Spleen (tissue), 7 donors: ENCODE data around the gene BAZ1B.

ENCODE experiments used
- CTCF ChIP-seq, 11 experiments: fragments of 200-600 bp in 7 of 11; fragments of 450-650 bp in 4 of 11; sonication (generic) in 4 of 11; IDR thresholded peaks in 8 of 11; conservative IDR thresholded peaks in 3 of 11; 1 replicate in 7 of 11; 2 replicates in 4 of 11; pipeline versions ENCODE4 v1.4.0 to v1.8.0; 2016 to 2021; ENCODE audit warnings: antibody characterized with exemption in 11 of 11, inconsistent platforms in 4 of 11, mild to moderate bottlenecking in 1 of 11
- POLR2A ChIP-seq, 3 donors: fragments of 450-650 bp; IDR thresholded peaks; one replicate each; pipeline ENCODE4 v1.5.1; 2017; ENCODE audit warnings: antibody characterized with exemption in 3 of 3, mild to moderate bottlenecking in 1 of 3
- donor health status: DM: no; HTN: no; CAD: no; lungs with moderate emphysema.
- donor health status: DM: no; HTN: no; CAD: no.
- donor health status: DM: no; HTN: no; CAD: no.

- no peak for TF ChIP-seq CTCF (IDR thresholded peaks at IDR 0.05 in 8 of 11, conservative IDR thresholded peaks at IDR 0.05 in 3 of 11)
- TF ChIP-seq POLR2A (IDR thresholded peaks at IDR 0.05) = no peak
These were observed 75.4 kb downstream of the BAZ1B start for GRCh38 chr7:73446682-73447081.
